NCI-H748 treated with DMSO at 0.1 percent for 48 hours (cell line): ENCODE results near the gene ZC3H13.

Experiments
- DNase-seq: peaks from one replicate; lab custom pipeline; 2025; lab: John Stamatoyannopoulos, UW

ZC3H13 gene

GRCh38 chr13:46052319-46053161 lies at the start of gene ZC3H13:
Gene ZC3H13, minus strand, starts transcription at chr13:46052746. Its CDS starts 7,239 bp downstream, at chr13:46045507.
- peak; percentile 87 for DNase-seq

GRCh38 chr13:46102255-46102605 lies 49.7 kb upstream of the ZC3H13 start:
- no peak for DNase-seq

- peak; percentile 12 for DNase-seq
These were observed 49.1 kb upstream of the ZC3H13 start for GRCh38 chr13:46101484-46102254.

- DNase-seq = no peak
These were observed 48.5 kb upstream of the ZC3H13 start for GRCh38 chr13:46101002-46101401.

GRCh38 chr13:46100191-46100815 lies 47.8 kb upstream of the ZC3H13 start:
- no peak for DNase-seq

GRCh38 chr13:46097663-46098062 lies 45.1 kb upstream of the ZC3H13 start:
- DNase-seq = no peak

- DNase-seq = peak; percentile 8
These were observed 44.5 kb upstream of the ZC3H13 start for GRCh38 chr13:46097015-46097414.

GRCh38 chr13:46094478-46094877 lies 41.9 kb upstream of the ZC3H13 start:
- no peak for DNase-seq

- DNase-seq = no peak
These were observed 36.4 kb upstream of the ZC3H13 start for GRCh38 chr13:46088821-46089562.

GRCh38 chr13:46087481-46087880 lies 34.9 kb upstream of the ZC3H13 start:
- DNase-seq = no peak

- no peak for DNase-seq
These were observed 34.4 kb upstream of the ZC3H13 start for GRCh38 chr13:46086985-46087384.

- DNase-seq = no peak
These were observed 33.9 kb upstream of the ZC3H13 start for GRCh38 chr13:46086421-46086922.

- DNase-seq = no peak
These were observed 33.2 kb upstream of the ZC3H13 start for GRCh38 chr13:46085737-46086136.

GRCh38 chr13:46082324-46082723 lies 29.8 kb upstream of the ZC3H13 start:
- DNase-seq = no peak

- no peak for DNase-seq
These were observed 27.2 kb upstream of the ZC3H13 start for GRCh38 chr13:46079770-46080169.

- no peak for DNase-seq
These were observed 24.7 kb upstream of the ZC3H13 start for GRCh38 chr13:46077265-46077664.

GRCh38 chr13:46076827-46077226 lies 24.3 kb upstream of the ZC3H13 start:
- DNase-seq = no peak

- no peak for DNase-seq
These were observed 23.3 kb upstream of the ZC3H13 start for GRCh38 chr13:46075811-46076210.

GRCh38 chr13:46071590-46072249 lies 19.2 kb upstream of the ZC3H13 start:
- no peak for DNase-seq

- DNase-seq = no peak
These were observed 10.7 kb upstream of the ZC3H13 start for GRCh38 chr13:46063292-46063691.

GRCh38 chr13:46062185-46062584 lies 9.6 kb upstream of the ZC3H13 start:
- no peak for DNase-seq
